GM12872 (cell line): Measurements from ENCODE around the gene C17orf114.

Experiments used
- TF ChIP-seq, protein P1 (sequence below): IDR thresholded peaks from 3 replicates; pipeline ENCODE4 v1.5.1; 2011; ENCODE audit warnings: low read depth, mild to moderate bottlenecking, low read length, moderate library complexity; ENCODE audit not compliant: insufficient read depth

C17orf114 gene

GRCh38 chr17:4834681-4835020 is 32.5 kb upstream of the C17orf114 start:
- TF ChIP-seq, protein P1, sequence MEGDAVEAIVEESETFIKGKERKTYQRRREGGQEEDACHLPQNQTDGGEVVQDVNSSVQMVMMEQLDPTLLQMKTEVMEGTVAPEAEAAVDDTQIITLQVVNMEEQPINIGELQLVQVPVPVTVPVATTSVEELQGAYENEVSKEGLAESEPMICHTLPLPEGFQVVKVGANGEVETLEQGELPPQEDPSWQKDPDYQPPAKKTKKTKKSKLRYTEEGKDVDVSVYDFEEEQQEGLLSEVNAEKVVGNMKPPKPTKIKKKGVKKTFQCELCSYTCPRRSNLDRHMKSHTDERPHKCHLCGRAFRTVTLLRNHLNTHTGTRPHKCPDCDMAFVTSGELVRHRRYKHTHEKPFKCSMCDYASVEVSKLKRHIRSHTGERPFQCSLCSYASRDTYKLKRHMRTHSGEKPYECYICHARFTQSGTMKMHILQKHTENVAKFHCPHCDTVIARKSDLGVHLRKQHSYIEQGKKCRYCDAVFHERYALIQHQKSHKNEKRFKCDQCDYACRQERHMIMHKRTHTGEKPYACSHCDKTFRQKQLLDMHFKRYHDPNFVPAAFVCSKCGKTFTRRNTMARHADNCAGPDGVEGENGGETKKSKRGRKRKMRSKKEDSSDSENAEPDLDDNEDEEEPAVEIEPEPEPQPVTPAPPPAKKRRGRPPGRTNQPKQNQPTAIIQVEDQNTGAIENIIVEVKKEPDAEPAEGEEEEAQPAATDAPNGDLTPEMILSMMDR: no peak

- TF ChIP-seq, protein P1: no peak
These were observed 32.0 kb upstream of the C17orf114 start for GRCh38 chr17:4833941-4834680.

GRCh38 chr17:4833178-4833940 is 31.2 kb upstream of the C17orf114 start, which contains the start of gene MINK1:
MINK1 (plus strand) TSS chr17:4833340; CDS start chr17:4833584, 244 bp downstream.
- TF ChIP-seq, protein P1: no peak

DNA sequence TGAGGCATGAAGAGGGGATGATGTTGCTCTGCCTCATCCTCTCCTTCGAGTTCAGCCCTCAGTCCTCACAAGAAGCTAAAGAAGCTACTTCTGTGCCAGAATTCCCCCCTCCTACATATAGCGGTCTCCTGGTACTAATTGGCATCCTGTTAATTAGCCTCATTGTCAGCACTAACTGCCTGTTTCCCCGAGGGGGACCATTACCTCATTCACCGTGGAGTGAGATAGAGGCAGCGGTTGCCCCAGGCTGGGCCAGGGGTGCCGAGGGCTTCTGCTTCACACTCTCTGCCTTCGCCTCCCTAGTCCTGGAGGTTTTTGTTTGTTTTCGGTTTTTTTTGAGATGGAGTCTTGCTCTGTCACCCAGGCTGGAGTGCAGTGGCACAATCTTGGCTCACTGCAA is 25.3 kb upstream of the C17orf114 start:
- TF ChIP-seq, protein P1: no peak

DNA sequence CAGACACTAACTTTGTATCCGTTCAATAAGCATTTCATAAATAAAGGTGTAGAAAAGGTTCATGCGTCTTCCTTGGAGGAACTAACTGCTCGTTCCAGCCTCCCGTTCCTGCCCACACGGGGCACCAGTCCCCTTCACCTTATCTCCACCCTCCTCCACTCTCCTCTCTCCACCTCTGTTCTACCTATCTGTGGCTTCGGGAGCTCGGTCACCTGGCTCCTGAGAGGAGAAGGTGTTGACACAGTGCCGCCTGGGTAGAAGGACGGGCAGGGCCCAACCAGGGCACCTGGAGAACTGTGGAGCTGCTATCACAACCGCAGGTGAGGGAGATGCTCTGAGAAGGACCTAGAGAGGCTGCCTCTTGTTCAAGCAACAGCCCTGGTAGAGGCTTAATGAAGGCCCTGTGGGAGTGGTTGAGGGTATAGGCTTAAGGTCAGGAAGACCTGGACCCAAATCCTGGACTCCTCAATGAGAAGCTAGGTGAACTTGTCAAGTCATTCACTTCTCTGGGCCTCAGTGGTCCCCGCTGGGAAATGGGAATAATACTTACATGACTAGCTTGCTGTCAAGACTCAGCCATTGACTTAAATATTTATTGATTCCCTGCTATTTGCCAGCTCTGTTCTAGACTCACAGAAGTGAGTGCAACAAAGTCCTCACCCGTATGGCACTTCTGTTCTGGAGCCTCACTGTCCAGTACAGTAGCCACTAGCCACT is 21.4 kb upstream of the C17orf114 start:
- TF ChIP-seq, protein P1: no peak

- TF ChIP-seq, protein P1: no peak
These were observed 20.7 kb upstream of the C17orf114 start for GRCh38 chr17:4822835-4823234.

GRCh38 chr17:4818276-4818675 is 16.1 kb upstream of the C17orf114 start:
- TF ChIP-seq, protein P1: no peak
